NCI-H345 treated with DMSO at 0.1 percent for 48 hours (cell line): ENCODE measurements around the gene PLEKHH3.

Experiments
- DNase-seq: peaks from one replicate; lab custom pipeline; 2025; ENCODE audit not compliant: unreplicated experiment; lab: John Stamatoyannopoulos, UW

Gene PLEKHH3, protein sequence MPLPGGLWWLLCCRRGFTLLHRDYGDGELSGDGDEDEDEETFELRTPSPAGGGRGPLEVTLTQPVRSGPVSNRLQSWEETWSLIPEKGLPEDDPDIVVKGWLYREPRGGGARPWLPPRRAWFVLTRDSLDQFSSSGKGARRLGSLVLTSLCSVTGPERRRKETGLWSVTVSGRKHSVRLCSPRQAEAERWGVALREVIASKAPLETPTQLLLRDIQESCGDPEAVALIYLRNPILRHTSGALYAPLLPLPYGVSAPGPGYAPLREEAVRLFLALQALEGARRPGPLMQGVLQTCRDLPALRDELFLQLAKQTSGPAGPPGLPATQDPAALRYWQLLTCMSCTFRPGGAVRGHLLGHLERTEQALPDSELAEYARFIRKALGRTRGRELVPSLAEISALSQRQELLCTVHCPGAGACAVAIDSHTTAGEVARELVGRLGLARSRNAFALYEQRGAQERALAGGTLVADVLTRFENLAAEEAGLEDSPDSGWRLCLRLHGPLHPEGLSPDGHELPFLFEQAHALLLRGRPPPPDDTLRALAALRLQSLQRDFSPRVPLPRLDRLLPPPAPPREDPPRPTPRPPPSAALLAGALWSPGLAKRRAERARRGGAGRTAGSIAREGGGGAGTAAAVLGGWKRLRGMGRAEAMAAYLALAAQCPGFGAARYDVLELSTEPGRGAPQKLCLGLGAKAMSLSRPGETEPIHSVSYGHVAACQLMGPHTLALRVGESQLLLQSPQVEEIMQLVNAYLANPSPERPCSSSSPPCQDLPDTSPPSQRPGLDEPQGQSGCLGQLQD

DNA sequence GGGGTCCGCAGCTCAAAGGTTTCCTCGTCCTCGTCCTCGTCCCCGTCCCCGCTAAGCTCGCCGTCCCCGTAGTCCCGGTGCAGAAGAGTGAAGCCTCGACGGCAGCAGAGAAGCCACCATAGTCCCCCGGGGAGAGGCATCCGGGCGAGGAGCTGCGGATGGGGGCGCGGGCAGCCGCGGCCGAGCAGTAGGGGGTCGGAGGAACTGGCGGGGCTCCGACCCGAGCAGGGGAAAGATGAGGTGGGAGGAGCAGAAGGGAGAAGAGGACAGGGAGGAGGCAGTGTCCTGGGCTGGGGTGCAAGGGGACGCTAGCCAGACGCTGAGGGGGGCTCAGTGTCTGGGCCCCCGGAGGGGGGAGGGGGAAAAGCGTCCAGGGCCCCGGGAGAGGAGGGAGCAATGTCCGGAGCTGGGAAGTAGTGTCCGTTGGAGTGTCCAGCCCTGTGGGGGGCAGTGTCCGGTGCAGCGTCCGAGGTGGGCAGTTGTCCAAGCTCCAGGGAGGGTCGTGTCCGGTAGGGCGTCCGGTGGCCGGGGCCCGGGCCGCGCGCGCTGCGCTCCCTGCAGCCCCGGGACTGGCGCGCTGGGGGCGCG, at the start of gene PLEKHH3:
PLEKHH3 (minus strand) TSS at position 571 of the 588 bp plus-strand sequence; CDS start at position 140, 431 bp downstream.
- peak; percentile 46 for DNase-seq

DNA sequence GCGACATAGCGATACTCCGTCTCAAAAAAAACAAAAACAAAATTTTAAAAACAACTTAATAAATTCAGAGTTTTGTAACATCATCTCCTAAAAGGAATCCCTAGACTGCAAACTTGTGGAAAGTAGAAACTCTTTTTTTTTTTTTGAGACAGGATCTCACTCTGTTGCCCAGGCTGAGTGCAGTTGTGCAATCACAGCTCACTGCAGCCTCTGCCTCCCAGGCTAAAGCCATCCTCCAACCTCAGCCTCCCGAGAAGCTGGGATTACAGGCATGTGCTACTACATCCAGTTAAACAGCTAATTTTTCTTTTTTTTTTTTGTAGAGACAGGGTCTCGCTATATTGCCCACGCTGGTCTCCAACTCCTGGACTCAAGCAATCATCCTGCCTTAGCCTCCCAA, 48.3 kb upstream of the PLEKHH3 start:
- DNase-seq, result no peak

DNA sequence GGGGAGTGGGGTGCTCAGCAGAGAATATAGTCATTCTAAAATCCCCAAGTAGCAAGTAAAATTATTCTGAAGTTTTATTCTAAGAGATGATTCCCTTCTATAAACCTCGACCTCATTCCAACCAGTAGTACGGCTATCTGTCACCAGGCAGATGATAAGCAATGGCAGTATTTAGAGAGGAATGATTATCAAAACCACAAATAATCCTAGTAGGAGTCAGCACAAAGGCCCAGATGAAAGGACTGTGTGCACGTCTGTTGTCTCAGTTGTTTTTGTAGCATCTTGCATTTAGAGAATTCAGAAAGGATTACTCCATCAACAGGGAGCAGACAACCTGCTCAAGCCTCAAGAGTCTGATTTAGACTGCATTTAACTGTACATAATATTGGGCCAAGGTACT, 46.8 kb upstream of the PLEKHH3 start:
- no peak for DNase-seq

DNA sequence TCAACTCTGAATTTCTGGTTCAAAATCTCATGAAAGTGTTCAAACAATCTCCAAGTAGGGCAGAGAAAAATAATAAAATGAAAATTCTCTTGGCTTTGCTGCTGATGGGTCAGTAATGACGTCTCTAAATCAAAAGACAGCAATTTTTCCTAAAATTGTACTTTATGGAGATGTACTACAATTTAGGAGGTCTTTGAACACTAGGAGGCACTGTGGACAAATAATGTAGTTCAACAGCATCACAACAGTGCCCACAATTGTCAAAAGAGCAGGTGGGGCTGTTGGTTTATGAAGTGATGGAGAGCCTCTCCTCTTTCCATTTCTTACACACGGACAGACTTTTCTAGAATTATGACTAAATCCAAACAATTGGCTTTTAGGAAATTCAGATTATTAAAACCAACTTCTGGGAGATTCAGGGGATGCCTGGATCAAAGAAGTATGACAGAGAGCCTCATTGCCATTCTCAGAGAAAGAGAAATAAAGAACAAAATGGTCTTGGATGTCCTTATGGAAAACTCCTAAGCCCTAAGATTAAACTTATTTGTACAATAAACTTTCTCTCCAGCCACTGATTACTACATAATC, 44.3 kb upstream of the PLEKHH3 start:
- DNase-seq, result peak; percentile 33

DNA sequence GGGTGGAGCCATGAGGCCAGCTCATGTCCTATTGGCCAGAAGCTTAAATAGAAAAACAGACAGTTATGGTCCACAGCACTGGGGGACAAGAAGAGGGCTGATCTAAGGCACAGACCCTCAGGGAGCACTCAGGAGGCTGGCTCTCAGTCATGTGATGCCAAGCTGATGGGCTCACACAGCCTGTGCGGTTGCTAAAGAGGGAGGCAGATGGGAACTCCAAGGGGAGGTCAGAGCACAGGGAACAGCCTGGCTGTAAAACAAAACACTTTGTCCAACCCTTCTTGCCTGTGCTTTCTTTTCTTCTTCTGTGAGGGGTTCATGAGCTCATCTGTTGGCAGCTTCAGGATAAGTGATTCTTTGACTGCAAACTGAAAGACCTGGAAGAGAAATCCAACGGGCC, 32.8 kb upstream of the PLEKHH3 start:
- DNase-seq, result no peak

DNA sequence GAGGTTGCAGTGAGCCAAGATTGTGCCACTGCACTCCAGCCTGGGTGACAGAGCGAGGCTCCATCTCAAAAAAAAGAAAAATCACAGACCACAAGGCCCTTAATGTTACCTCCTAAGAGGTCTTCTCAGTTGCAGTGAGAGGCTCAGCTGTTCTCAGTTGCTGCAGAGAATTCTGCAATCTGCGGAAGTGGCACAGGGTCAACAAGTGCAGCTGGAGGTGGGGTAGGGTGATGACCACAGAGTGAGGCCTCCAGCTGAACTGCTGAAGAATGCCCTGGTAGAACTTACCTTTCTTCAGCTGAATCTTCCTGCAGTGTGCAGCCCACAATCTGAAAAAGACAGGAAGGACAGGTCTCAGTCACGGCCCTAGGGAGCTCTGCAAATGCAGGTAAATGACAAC, 31.8 kb upstream of the PLEKHH3 start:
- no peak for DNase-seq

DNA sequence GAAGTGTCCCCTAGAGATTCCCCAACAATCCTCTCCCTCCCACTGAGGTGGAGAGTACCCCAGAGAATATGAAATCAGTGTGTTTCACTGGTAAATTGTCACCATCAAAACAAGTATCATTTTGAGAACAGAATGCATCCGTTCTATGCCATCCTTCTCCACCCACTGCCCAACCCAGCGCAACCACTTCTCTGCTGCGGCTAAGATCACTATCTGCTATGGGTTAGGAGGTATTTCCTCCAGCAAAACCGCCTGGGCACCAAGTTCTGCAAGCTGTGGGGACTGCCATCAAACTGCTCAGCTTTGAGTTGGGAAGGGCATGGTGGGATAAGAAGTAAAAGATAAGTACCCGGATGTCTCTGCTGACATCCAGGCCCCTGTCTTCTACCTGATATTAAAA, 29.9 kb upstream of the PLEKHH3 start:
- no peak for DNase-seq

DNA sequence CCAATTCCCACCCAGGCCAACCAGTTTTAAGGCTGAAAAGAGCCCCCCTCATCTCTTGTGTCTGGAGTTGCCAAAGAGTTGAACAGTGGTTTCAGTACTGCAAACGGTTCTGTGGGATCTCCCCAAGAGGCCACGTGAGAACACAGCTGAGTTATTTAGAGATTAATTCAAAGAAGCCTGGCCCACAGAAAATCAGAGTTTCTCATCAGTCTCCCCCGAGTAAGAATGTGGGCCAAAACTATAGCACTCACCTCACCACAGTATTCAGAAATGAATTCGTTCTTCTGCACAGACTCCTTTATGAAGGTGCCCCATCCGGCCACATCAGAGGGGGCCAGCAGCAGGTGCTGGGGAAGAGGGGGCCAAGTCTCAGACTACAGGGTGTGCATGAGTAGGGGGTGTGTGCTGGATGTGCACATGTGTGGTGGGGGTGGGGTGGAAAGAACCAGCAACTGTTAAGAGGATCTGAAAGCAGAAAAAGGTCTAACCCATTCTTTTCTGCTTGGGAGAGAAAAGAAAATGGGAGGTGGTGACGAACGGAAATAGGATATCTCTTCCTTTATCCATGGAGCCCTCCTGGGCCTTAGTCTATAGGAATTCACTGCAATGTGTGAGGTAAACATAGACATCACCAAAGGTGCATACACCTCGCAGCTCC, 28.2 kb upstream of the PLEKHH3 start:
- DNase-seq, result no peak

DNA sequence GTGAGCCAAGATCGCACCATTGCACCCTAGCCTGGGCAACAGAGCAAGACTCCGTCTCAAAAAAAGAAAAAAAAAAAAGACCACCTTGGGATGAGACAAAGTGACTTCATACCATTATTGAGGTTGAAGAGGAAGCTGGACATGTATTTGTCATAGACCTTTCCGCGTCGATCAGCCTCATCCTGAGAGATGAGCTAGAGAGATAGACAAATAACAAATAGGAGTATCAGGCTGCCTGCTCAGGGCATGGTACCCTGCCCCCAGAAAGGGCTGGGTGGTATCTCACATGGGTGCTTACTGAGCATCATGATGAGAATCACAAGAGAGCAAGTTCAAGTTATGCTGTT, 27.7 kb upstream of the PLEKHH3 start:
- no peak for DNase-seq

DNA sequence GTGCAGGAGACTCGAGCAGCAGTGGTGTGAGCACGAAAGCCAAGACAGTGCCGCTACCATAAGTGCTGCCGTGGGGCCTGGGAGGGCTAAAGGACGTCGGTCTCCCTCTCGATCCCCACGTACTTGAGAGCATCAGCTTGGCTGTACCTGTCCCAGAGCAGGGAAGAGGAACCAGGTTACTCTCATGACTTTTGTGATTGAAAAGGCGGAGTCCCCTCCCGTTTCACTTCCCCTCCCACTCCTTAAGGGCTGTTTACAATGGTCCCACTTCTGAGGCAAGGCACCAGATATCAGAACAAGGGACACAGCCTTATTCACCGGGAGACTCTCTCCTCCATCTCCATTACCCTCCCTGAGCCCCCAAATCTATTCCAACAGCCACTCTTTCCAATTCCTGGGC, 25.7 kb upstream of the PLEKHH3 start:
- DNase-seq, result no peak

DNA sequence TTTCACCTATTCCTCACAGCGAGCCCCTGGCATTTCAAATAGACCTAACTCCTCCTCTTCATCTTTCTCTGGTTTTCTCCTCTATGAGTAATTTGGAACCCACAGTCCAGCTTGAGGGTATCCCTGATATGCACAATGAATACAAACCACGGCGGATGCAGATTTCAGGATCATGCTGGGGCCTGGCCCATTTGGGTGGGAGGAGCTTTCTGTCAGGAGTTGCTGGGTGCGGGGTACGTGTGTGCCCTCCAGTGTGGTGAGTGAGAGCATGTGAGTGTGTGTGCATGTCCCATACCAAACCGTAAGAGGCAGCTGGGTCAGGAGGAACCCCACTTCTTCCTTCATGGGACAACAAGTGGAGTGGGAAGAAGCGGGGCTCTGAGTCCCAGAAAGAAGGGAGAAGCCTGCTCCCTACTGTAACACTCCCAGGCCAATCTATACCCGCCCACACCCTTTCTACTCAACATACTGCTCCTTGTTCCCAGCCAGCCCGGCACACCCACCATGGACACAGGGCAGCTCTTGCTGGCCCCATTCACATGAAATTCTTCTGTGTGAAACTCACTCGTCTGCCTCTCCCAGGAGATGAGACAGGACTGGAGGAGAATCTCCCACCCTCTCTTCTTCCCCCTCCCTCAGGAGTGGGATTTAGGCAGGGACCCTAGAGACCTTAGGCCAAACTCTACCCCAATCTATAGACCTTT, 23.9 kb upstream of the PLEKHH3 start:
- no peak for DNase-seq

DNA sequence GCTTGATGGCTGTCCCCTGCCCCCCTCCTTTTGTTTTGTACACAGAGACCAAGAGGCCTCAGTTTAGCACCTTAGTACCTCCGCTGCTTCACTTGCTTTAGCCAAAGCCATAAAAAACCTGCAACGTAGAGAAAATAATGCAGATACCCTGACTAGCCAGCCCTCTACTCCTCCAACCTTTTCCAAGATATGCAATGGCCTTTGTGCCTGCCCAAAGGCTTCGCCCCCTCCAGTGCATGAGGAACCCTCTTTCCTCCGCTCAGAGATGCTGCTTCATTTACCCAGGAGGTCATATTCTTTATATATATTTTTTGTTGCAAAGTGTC, 22.6 kb upstream of the PLEKHH3 start:
- DNase-seq, result no peak

DNA sequence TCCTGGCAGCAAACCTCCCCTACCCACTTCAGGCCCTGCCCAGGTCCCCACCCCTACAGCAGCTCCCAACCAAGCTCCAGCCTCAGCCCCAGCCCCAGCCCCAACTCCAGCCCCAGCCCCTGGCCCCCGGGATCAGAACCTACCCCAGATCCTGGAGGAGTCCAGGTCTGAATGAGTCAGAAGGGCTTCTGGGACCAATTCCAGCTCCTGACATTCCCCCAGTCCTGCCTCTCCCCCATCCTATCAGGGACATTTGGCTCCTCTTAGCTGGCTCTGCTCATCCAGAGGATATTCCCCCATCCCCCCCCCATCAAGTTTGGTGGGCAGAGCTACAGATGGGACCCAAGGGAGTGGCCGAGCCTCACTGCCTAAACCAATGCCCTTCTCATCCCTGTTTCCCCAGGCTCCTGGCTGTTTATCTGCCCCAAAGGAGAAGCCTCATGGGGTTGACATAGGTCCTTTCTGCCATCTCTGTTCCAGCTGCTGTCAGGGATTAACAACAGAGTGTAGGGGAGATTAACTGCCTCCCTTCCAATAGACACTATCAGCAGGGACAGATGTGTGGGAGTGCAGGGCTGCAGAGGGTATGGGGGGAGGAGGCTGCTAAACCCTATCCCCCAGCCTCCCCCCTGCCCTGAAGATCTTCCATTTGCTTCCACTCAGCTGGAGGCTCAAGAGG, 22.1 kb upstream of the PLEKHH3 start:
- DNase-seq, result no peak

DNA sequence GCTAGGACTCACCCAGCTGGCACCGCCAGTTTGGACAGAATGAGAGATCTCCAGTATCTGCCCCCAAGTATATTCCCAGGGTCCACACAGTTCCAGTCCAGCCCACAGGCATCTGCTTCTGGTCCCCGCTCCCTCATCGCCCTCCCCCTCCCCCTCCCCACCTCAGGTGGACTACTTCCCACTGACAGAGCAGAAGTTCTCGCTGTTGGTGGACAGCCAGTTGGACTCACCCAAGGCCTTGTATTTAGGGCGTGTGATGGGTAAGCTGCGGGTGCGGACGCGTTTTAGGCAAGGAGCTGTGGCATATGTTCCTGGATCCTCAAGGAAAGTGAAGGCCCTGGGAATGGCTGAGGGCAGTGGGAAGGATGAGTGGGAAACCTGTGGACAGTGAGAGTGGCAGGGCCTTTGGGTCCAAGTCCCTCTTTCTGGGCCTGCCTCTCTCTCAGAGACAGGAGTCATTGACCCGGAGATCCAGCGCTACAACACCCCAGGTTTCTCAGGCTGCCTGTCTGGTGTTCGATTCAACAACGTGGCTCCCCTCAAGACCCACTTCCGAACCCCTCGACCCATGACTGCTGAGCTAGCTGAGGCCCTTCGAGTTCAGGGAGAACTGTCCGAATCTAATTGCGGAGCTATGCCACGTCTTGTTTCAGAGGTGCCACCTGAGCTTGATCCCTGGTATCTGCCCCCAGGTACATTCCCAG, 20.5 kb upstream of the PLEKHH3 start:
- no peak for DNase-seq

DNA sequence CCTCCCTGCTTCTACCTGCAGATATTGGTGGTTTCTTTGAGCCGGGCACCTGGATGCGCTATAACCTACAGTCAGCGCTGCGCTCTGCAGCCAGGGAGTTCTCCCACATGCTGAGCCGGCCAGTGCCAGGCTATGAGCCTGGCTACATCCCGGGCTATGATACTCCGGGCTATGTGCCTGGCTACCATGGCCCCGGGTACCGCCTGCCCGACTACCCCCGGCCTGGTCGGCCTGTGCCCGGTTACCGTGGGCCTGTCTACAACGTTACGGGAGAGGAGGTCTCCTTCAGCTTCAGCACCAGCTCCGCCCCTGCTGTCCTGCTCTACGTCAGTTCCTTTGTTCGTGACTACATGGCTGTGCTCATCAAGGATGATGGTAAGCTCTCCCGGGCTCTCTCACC, 18.7 kb upstream of the PLEKHH3 start:
- no peak for DNase-seq

DNA sequence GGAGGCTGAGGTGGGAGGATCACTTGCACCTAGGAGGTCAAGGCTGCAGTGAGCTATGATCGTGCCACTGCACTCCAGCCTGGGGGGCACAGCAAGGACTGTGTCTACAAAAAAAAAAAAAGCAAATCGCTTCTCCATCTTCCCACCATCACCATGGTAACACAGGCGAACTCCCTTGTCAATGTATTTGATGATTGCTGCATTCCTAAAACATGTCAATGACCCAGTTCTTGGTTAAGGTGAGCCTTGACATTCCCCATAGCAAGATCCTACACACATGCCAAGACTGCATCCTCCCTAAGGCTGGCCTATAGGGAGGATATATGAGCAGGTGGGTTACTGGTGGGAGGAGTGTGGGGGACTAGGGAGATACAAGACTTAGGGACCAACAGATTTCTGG, 17.7 kb upstream of the PLEKHH3 start:
- DNase-seq, result no peak

DNA sequence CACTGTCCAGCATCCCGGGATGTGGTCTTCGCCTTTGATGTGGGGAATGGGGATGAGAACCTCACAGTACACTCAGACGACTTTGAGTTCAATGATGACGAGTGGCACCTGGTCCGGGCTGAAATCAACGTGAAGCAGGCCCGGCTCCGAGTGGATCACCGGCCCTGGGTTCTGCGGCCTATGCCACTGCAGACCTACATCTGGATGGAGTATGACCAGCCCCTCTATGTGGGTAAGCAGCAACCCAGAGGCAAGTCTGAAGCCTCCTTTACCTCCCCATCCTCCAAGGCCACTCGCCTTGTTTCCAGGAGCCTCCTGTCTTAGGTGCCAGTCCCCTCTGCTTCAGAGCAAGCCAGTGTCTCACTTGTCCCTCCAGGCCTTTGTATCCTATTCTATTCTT, 15.7 kb upstream of the PLEKHH3 start:
- no peak for DNase-seq

DNA sequence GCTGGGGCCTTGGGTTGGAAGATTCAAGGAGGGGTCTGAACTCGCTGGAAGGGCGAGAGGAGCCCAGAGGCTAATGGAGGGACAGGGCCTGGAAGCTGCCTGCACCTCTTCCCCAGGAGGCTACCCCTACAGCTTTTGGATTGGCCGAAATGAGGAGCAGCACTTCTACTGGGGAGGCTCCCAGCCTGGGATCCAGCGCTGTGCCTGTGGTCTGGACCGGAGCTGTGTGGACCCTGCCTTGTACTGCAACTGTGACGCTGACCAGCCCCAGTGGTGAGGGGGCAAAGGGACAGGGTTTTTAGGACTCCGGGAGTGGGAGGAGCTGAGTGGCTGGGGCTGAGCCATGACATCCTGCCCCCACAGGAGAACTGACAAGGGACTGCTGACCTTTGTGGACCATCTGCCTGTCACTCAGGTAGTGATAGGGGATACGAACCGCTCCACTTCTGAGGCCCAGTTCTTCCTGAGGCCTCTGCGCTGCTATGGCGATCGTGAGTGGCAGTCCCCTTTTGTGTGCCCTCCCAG, 14.3 kb upstream of the PLEKHH3 start:
- no peak for DNase-seq

DNA sequence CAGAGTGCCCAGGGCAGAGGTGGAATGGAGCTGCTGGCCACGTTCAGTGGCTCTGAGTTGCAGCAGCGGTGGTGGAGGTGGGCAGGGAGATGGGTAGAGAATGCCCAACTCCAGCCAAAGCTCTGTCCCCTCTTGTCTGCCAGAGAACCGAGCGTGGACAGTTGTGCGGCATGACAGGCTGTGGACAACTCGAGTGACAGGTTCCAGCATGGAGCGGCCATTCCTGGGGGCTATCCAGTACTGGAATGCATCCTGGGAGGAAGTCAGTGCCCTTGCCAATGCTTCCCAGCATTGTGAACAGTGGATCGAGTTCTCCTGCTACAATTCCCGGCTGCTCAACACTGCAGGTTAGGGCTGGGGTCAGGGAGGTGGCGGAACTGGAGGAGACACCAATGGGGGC, 13.8 kb upstream of the PLEKHH3 start:
- no peak for DNase-seq
